GM12878 (cell line): ENCODE data around the gene RADX. TPM values are rescaled to one million over a fixed set of nuclear protein-coding genes. Genes with fewer than 3 reads are reported as not detected.
"Not testable (repeated sequence)": the region's sequence is repeated elsewhere in the genome, so short reads cannot be mapped to it uniquely, and the experiment has no call there.

Source experiments
- ATAC-seq: fragments of 200-7000 bp; cut with Tn5 transposase; 3 replicates; pipeline ENCODE4 v1.9.1; 2020; ENCODE audit warnings: mild to moderate bottlenecking, moderate library complexity
- BruUV-seq: library from RNA; stranded (reverse); fragments of 400-500 nt; replicated peaks from 2 replicates; lab custom pipeline; 2021; lab: Mats Ljungman, UMichigan
- CTCF ChIA-PET: fragments of 300-600 bp; sonication (Branson Sonifier 250); formaldehyde crosslinking; extraction: SDS; loops from one replicate; lab custom pipeline; 2021; ENCODE audit warnings: inconsistent platforms; lab: Yijun Ruan, JAX
- POLR2A ChIA-PET: fragments of 350-600 bp; formaldehyde crosslinking; extraction: SDS; loops from one replicate; lab custom pipeline; 2021; ENCODE audit warnings: inconsistent platforms; lab: Charles Lee
- RAD21 ChIA-PET: fragments of 300-600 bp; sonication (Branson Sonifier 250); formaldehyde crosslinking; loops from one replicate; lab custom pipeline; 2023; ENCODE audit warnings: antibody characterized with exemption; ENCODE audit not compliant: unreplicated experiment; lab: Charles Lee
- SMC1A ChIA-PET: fragments of 300-600 bp; sonication (Branson Sonifier 250); formaldehyde crosslinking; loops from one replicate; lab custom pipeline; 2023; ENCODE audit not compliant: unreplicated experiment, uncharacterized antibody; lab: Charles Lee
- DNase-seq: peaks from one replicate; pipeline ENCODE4 v3.0.0-alpha.2; 2011; ENCODE audit warnings: low read depth, low spot score
- FAIRE-seq: peaks from 3 replicates; lab custom pipeline; 2011; peaks lifted over from hg19 to GRCh38; lab: Jason Lieb, UNC
- H2AFZ ChIP-seq: 2 replicates; pipeline ENCODE4 v1.6.0; 2011; ENCODE audit warnings: low read depth, low read length, control low read depth; ENCODE audit not compliant: control insufficient read depth
- H3K27ac ChIP-seq: 2 replicates; pipeline ENCODE4 v1.5.1; 2011; ENCODE audit warnings: control low read depth; ENCODE audit not compliant: control insufficient read depth, insufficient read depth
- H3K27me3 ChIP-seq, 2 experiments: replicated peaks in 1 of 2; 2 replicates each; pipeline versions ENCODE4 v1.6.0 to v1.6.1; 2011; ENCODE audit warnings: low read length in 1 of 2; ENCODE audit not compliant: control insufficient read depth in 2 of 2, insufficient read depth in 2 of 2
- H3K36me3 ChIP-seq, 2 experiments: 2 replicates each; pipeline ENCODE4 v1.5.1; 2011; ENCODE audit warnings: low read length in 1 of 2; ENCODE audit not compliant: control insufficient read depth in 2 of 2, insufficient read depth in 2 of 2
- H3K4me1 ChIP-seq: 2 replicates; pipeline ENCODE4 v1.6.1; 2011; ENCODE audit warnings: mild to moderate bottlenecking, low read length, moderate library complexity, mixed read lengths; ENCODE audit not compliant: control insufficient read depth, insufficient read depth
- H3K4me2 ChIP-seq: 2 replicates; pipeline ENCODE4 v1.6.0; 2011; ENCODE audit warnings: control low read depth; ENCODE audit not compliant: control insufficient read depth, insufficient read depth
- H3K4me3 ChIP-seq: fragments of 200-600 bp; sonication (generic); 2 replicates; pipeline ENCODE4 v1.5.1; 2016
- H3K79me2 ChIP-seq: 2 replicates; pipeline ENCODE4 v1.6.0; 2011; ENCODE audit warnings: low read length; ENCODE audit not compliant: control insufficient read depth, insufficient read depth
- H3K9ac ChIP-seq: 2 replicates; pipeline ENCODE4 v1.8.0; 2011; ENCODE audit warnings: low read length, control low read depth, mixed read lengths; ENCODE audit not compliant: control insufficient read depth, insufficient read depth
- H3K9me3 ChIP-seq: replicated peaks from 3 replicates; pipeline ENCODE4 v1.5.1; 2011; ENCODE audit warnings: mild to moderate bottlenecking, low read length; ENCODE audit not compliant: control insufficient read depth, insufficient read depth
- H4K20me1 ChIP-seq: 2 replicates; pipeline ENCODE4 v1.6.0; 2011; ENCODE audit not compliant: control insufficient read depth, insufficient read depth
- IKZF1 ChIP-seq: fragments of 450-650 bp; conservative IDR thresholded peaks from 2 replicates; pipeline ENCODE4 v1.6.1; 2017; ENCODE audit warnings: antibody characterized with exemption, mild to moderate bottlenecking
- IKZF2 ChIP-seq, 2 experiments: fragments of 450-650 bp; IDR thresholded peaks; 2 replicates each; pipeline ENCODE4 v1.6.1; 2017; ENCODE audit warnings: mild to moderate bottlenecking in 2 of 2, moderate library complexity in 2 of 2
- PAX8 ChIP-seq: fragments of 450-650 bp; IDR thresholded peaks from 2 replicates; pipeline ENCODE4 v1.6.1; 2017; ENCODE audit warnings: mild to moderate bottlenecking, moderate library complexity
- RUNX3 ChIP-seq: IDR thresholded peaks from 2 replicates; pipeline ENCODE4 v1.6.1; 2012; ENCODE audit warnings: low read length, inconsistent platforms
- SIX5 ChIP-seq: IDR thresholded peaks from 2 replicates; pipeline ENCODE4 v1.6.1; 2011; ENCODE audit warnings: mild to moderate bottlenecking, low read depth, low read length, moderate library complexity; ENCODE audit not compliant: severe bottlenecking
- SUZ12 ChIP-seq: fragments of 200-600 bp; sonication (generic); IDR thresholded peaks from one replicate; pipeline ENCODE4 v1.6.1; 2018; ENCODE audit warnings: antibody characterized with exemption, mild to moderate bottlenecking; ENCODE audit not compliant: unreplicated experiment
- ZNF207 ChIP-seq: fragments of 450-650 bp; IDR thresholded peaks from 2 replicates; pipeline ENCODE4 v1.6.1; 2014; ENCODE audit warnings: antibody characterized with exemption, mild to moderate bottlenecking, borderline replicate concordance
- ZNF217 ChIP-seq: fragments of 450-650 bp; IDR thresholded peaks from 2 replicates; pipeline ENCODE4 v1.6.1; 2017; ENCODE audit warnings: antibody characterized with exemption, mild to moderate bottlenecking
- WGBS: methylation state at CpG from one replicate; pipeline ENCODE4 v1.1.6; 2016; ENCODE audit warnings: low lambda C conversion rate; ENCODE audit not compliant: insufficient replicate concordance, insufficient coverage; ENCODE audit errors: missing lambda C conversion rate; 5-methylcytosine and 5-hydroxymethylcytosine counted together
- in situ Hi-C: fragments of 300-500 bp; cut with MboI; formaldehyde crosslinking; loops from 9 replicates; pipeline ENCODE4 v1.14.3; 2018; ENCODE audit warnings: mixed read lengths
- intact Hi-C: fragments of 100-400 bp; cut with micrococcal nuclease; formaldehyde crosslinking; loops from one replicate; pipeline ENCODE4 v1.14.2; 2022; ENCODE audit not compliant: unreplicated experiment
- polyA plus RNA-seq, 11 experiments: library from polyadenylated mRNA; depleted of rRNA in 4 of 11; unstranded in 6 of 11; stranded (reverse) in 5 of 11; fragments of >200 nt; fragmentation: Nextera tagmentation in 4 of 11; fragmentation: Illumina TruSeq in 1 of 11; extraction: Ambion mirVana in 4 of 11; extraction: Trizol in 1 of 11; gene quantifications; 1 replicate in 1 of 11; 2 replicates in 10 of 11; pipeline versions ENCODE4 v1.2.1 to v1.2.3, GENCODE V29; 2011 to 2016; ENCODE audit warnings: inconsistent platforms in 2 of 11, missing spikeins in 2 of 11, low read depth in 1 of 11
- total RNA-seq, 4 experiments: library from RNA; depleted of rRNA in 3 of 4; stranded (reverse); fragments of >200 nt in 3 of 4; fragmentation: Illumina TruSeq in 1 of 4; extraction: Trizol in 1 of 4; gene quantifications; 2 replicates each; pipeline versions ENCODE4 v1.2.1 to v1.2.3, GENCODE V29; 2013 to 2021
- TF ChIP-seq, protein P1 (sequence below): IDR thresholded peaks from 2 replicates; pipeline ENCODE4 v1.6.1; 2012; ENCODE audit warnings: low read depth, low read length, improper control_type of control experiment

Gene RADX
- total and polyA plus RNA-seq, 10 of the 15 experiments (the other 5 are each of a cell fraction or from before 2014, with no cell fraction given), result 4.3 to 24.2 (median 12.4) TPM

DNA sequence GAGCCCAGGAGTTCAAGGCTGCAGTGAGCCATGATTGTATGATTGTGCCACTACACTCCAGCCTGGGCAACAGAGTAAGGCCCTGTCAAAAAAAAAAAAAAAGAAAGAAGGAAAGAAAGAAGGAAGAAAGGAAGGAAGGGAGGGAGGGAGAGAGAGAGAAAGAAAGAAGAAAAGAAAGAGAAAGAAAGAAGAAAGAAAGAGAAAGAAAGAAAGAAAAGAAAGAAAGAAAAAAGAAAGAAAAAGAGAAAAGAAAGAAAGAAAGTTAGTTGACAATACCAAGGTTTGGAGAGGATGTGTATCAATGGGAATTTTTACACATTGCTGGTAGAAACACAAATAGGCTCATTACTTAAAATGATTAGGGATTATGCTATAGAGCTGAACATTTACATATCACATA is 19.8 kb downstream of the RADX start (continued):
- no peak for TF ChIP-seq SIX5
- no peak for TF ChIP-seq PAX8
- no peak for TF ChIP-seq ZNF207
- TF ChIP-seq, protein P1, sequence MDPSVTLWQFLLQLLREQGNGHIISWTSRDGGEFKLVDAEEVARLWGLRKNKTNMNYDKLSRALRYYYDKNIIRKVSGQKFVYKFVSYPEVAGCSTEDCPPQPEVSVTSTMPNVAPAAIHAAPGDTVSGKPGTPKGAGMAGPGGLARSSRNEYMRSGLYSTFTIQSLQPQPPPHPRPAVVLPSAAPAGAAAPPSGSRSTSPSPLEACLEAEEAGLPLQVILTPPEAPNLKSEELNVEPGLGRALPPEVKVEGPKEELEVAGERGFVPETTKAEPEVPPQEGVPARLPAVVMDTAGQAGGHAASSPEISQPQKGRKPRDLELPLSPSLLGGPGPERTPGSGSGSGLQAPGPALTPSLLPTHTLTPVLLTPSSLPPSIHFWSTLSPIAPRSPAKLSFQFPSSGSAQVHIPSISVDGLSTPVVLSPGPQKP, result no peak
- no peak for TF ChIP-seq IKZF1

DNA sequence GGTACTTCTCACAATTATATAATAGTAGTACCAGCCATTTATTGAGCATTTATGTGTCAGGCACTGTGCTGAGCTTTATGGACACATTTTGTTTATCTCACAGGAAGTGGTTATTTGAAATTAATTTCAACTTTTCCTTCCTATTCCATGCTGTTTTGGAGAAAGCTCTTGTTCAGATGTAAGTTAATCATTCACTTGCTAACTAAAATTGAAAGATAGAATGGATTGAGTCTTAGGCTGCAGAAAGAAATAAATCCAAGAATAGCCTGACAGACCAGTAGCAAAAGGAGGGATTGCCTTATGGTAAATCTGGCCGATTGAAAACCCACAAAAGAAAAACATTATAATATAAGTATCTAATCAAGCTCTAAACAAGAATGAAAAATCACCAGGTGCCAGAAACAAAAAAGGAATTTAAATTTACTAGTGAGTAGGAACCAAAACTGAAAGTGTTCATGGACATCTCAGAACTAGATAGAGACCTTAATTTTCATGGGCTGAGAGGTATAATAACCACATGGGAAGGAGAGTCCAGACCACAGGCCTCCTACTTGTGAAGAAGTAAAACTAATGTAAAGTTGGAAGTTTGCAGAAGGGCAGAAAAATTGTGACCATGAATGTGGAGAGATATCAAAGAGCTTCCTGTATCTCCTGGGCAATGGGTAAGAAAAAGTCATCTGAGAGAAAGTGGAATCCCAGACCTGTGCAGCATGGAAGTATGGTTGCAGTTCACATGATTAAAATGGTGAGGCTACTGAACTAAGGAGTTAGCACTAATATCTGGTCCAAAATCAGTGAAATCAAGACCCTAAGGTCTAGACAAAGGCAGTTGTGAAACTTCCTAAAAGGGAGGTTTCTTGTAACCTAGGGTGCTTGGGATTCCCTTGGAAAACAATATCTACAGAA is 38.0 kb downstream of the RADX start:
- RAD21 ChIA-PET, result no interaction called here
- DNase-seq, result peak; percentile 11
- Histone ChIP-seq H3K27ac (no peak overlapping the region; the same call in 1 of the 2 replicates), H3K4me1 (peaks cover 4% of the 10 kb centered on the region; the same call in 1 of the 2 replicates), H3K4me3 (no peak overlapping the region), H3K36me3 (no peaks in the 10 kb centered on the region), H3K79me2 (no peaks in the 10 kb centered on the region), H2AFZ (no peak overlapping the region), H3K27me3 (no peaks in the 10 kb centered on the region), H3K4me2 (0 out of 2 replicates have a peak overlapping the region, but pooled peaks have one; percentile 25), H3K9ac (no peak overlapping the region)
- 52% methylated on average over 1 of the region's 1 CpG for WGBS
- intact Hi-C loops, result no loop called here
- no TSS peak for BruUV-seq
- in situ Hi-C loops, result no loop called here
- ATAC-seq, result peak; percentile 92
- CTCF ChIA-PET, result interaction anchor here (0.6 to 1.8 kb wide), 3 partner anchors 30 to 234 kb away, joined by 3 to 4 read pairs (median 3); no protein-coding TSS in a partner anchor
- POLR2A ChIA-PET, result interaction anchor here (1.1 kb wide), 1 partner anchor 37 kb away, joined by 4 read pairs; no protein-coding TSS in a partner anchor
- peak; percentile 40 to 45; a peak in 1 of 4 replicates for TF ChIP-seq IKZF2 (IDR thresholded peaks at IDR 0.05)
- TF ChIP-seq SUZ12, result no peak
- 0 out of 2 replicates have a peak, but pooled peaks have one; percentile 29 for TF ChIP-seq ZNF217
- TF ChIP-seq RUNX3, result peak; percentile 75
- TF ChIP-seq IKZF1, result peak; percentile 15; the same call in 1 of the 2 replicates
- TF ChIP-seq, all 136 proteins: peak for 4
- peak; percentile 92 for FAIRE-seq
- Histone ChIP-seq H3K9me3 (no peaks in the 10 kb centered on the region), H4K20me1 (no peaks in the 10 kb centered on the region)
- SMC1A ChIA-PET, result interaction anchor here (1.8 kb wide), 1 partner anchor 30 kb away, joined by 7 read pairs; no protein-coding TSS in a partner anchor

DNA sequence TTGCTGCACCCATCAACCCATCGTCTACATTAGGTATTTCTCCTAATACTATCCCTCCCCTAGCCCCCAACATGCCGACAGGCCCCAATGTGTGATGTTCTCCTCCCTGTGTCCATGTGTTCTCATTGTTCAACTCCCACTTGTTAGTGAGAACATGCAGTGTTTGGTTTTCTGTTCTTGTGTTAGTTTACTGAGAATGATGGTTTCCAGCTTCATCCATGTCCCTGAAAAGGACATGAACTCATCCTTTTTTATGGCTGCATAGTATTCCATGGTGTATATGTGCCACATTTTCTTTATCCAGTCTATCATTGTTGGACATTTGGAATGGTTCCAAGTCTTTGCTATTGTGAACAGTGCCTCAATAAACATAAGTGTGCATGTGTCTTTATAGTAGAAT is 41.8 kb downstream of the RADX start:
- POLR2A ChIA-PET, result not testable (repeated sequence)

More for the DNA sequence above, 41.8 kb downstream of the RADX start:
- FAIRE-seq, H3K4me3 ChIP-seq, RAD21 ChIA-PET, H3K9me3 ChIP-seq, H4K20me1 ChIP-seq, SMC1A ChIA-PET, H3K27ac ChIP-seq, CTCF ChIA-PET, BruUV-seq, intact Hi-C loops, H3K79me2 ChIP-seq, H3K4me2 ChIP-seq, H2AFZ ChIP-seq, in situ Hi-C loops, DNase-seq, H3K27me3 ChIP-seq, ATAC-seq, H3K4me1 ChIP-seq, H3K9ac ChIP-seq, H3K36me3 ChIP-seq: not testable (repeated sequence)
- 61% methylated on average over 2 of the region's 2 CpGs for WGBS
